GM12878 (cell line): ENCODE data around the gene GREB1. TPM values are rescaled to one million over a fixed set of nuclear protein-coding genes. Genes with fewer than 3 reads are reported as not detected.

Source experiments
- ATAC-seq: fragments of 200-7000 bp; cut with Tn5 transposase; 3 replicates; pipeline ENCODE4 v1.9.1; 2020; ENCODE audit warnings: mild to moderate bottlenecking, moderate library complexity
- BruUV-seq: library from RNA; stranded (reverse); fragments of 400-500 nt; replicated peaks from 2 replicates; lab custom pipeline; 2021; lab: Mats Ljungman, UMichigan
- CTCF ChIA-PET: fragments of 300-600 bp; sonication (Branson Sonifier 250); formaldehyde crosslinking; extraction: SDS; loops from one replicate; lab custom pipeline; 2021; ENCODE audit warnings: inconsistent platforms; lab: Yijun Ruan, JAX
- POLR2A ChIA-PET: fragments of 350-600 bp; formaldehyde crosslinking; extraction: SDS; loops from one replicate; lab custom pipeline; 2021; ENCODE audit warnings: inconsistent platforms; lab: Charles Lee
- RAD21 ChIA-PET: fragments of 300-600 bp; sonication (Branson Sonifier 250); formaldehyde crosslinking; loops from one replicate; lab custom pipeline; 2023; ENCODE audit warnings: antibody characterized with exemption; ENCODE audit not compliant: unreplicated experiment; lab: Charles Lee
- SMC1A ChIA-PET: fragments of 300-600 bp; sonication (Branson Sonifier 250); formaldehyde crosslinking; loops from one replicate; lab custom pipeline; 2023; ENCODE audit not compliant: unreplicated experiment, uncharacterized antibody; lab: Charles Lee
- DNase-seq: peaks from one replicate; pipeline ENCODE4 v3.0.0-alpha.2; 2011; ENCODE audit warnings: low read depth, low spot score
- FAIRE-seq: peaks from 3 replicates; lab custom pipeline; 2011; peaks lifted over from hg19 to GRCh38; lab: Jason Lieb, UNC
- H2AFZ ChIP-seq: 2 replicates; pipeline ENCODE4 v1.6.0; 2011; ENCODE audit warnings: low read depth, low read length, control low read depth; ENCODE audit not compliant: control insufficient read depth
- H3K27ac ChIP-seq: 2 replicates; pipeline ENCODE4 v1.5.1; 2011; ENCODE audit warnings: control low read depth; ENCODE audit not compliant: control insufficient read depth, insufficient read depth
- H3K27me3 ChIP-seq, 2 experiments: replicated peaks in 1 of 2; 2 replicates each; pipeline versions ENCODE4 v1.6.0 to v1.6.1; 2011; ENCODE audit warnings: low read length in 1 of 2; ENCODE audit not compliant: control insufficient read depth in 2 of 2, insufficient read depth in 2 of 2
- H3K36me3 ChIP-seq, 2 experiments: 2 replicates each; pipeline ENCODE4 v1.5.1; 2011; ENCODE audit warnings: low read length in 1 of 2; ENCODE audit not compliant: control insufficient read depth in 2 of 2, insufficient read depth in 2 of 2
- H3K4me1 ChIP-seq: 2 replicates; pipeline ENCODE4 v1.6.1; 2011; ENCODE audit warnings: mild to moderate bottlenecking, low read length, moderate library complexity, mixed read lengths; ENCODE audit not compliant: control insufficient read depth, insufficient read depth
- H3K4me2 ChIP-seq: 2 replicates; pipeline ENCODE4 v1.6.0; 2011; ENCODE audit warnings: control low read depth; ENCODE audit not compliant: control insufficient read depth, insufficient read depth
- H3K4me3 ChIP-seq: fragments of 200-600 bp; sonication (generic); 2 replicates; pipeline ENCODE4 v1.5.1; 2016
- H3K79me2 ChIP-seq: 2 replicates; pipeline ENCODE4 v1.6.0; 2011; ENCODE audit warnings: low read length; ENCODE audit not compliant: control insufficient read depth, insufficient read depth
- H3K9ac ChIP-seq: 2 replicates; pipeline ENCODE4 v1.8.0; 2011; ENCODE audit warnings: low read length, control low read depth, mixed read lengths; ENCODE audit not compliant: control insufficient read depth, insufficient read depth
- H3K9me3 ChIP-seq: replicated peaks from 3 replicates; pipeline ENCODE4 v1.5.1; 2011; ENCODE audit warnings: mild to moderate bottlenecking, low read length; ENCODE audit not compliant: control insufficient read depth, insufficient read depth
- H4K20me1 ChIP-seq: 2 replicates; pipeline ENCODE4 v1.6.0; 2011; ENCODE audit not compliant: control insufficient read depth, insufficient read depth
- ASH2L ChIP-seq: fragments of 300-600, 200-600 bp; sonication (generic); IDR thresholded peaks from 2 replicates; pipeline ENCODE4 v1.6.1; 2017; ENCODE audit warnings: low read depth, mild to moderate bottlenecking, borderline replicate concordance
- ATF7 ChIP-seq: fragments of 450-650 bp; IDR thresholded peaks from 2 replicates; pipeline ENCODE4 v1.6.1; 2016; ENCODE audit warnings: low read depth, mild to moderate bottlenecking
- BCL11A ChIP-seq: IDR thresholded peaks from 2 replicates; pipeline ENCODE4 v1.6.1; 2011; ENCODE audit warnings: low read depth, low read length
- BCLAF1 ChIP-seq: fragments of 450-650 bp; IDR thresholded peaks from 2 replicates; pipeline ENCODE4 v1.6.1; 2017; ENCODE audit warnings: antibody characterized with exemption, mild to moderate bottlenecking, moderate library complexity
- CBX5 ChIP-seq: sonication (generic); IDR thresholded peaks from 2 replicates; pipeline ENCODE4 v1.6.1; 2016; ENCODE audit warnings: low read depth, moderate library complexity, mild to moderate bottlenecking, inconsistent platforms
- CREM ChIP-seq: IDR thresholded peaks from 2 replicates; pipeline ENCODE4 v1.6.1; 2014; ENCODE audit warnings: antibody characterized with exemption, low read depth
- GATAD2B ChIP-seq: fragments of 450-650 bp; conservative IDR thresholded peaks from 2 replicates; pipeline ENCODE4 v1.6.1; 2017; ENCODE audit warnings: low read depth, mild to moderate bottlenecking, moderate library complexity
- IKZF1 ChIP-seq: fragments of 450-650 bp; conservative IDR thresholded peaks from 2 replicates; pipeline ENCODE4 v1.6.1; 2017; ENCODE audit warnings: antibody characterized with exemption, mild to moderate bottlenecking
- JUNB ChIP-seq: IDR thresholded peaks from 2 replicates; pipeline ENCODE4 v1.6.1; 2016; ENCODE audit warnings: antibody characterized with exemption, mild to moderate bottlenecking
- KDM1A ChIP-seq: fragments of 200-600 bp; sonication (generic); IDR thresholded peaks from 2 replicates; pipeline ENCODE4 v1.6.1; 2016; ENCODE audit warnings: borderline replicate concordance
- MTA2 ChIP-seq: fragments of 450-650 bp; IDR thresholded peaks from 2 replicates; pipeline ENCODE4 v1.6.1; 2016; ENCODE audit warnings: low read depth, mild to moderate bottlenecking, moderate library complexity
- MTA3 ChIP-seq: IDR thresholded peaks from 2 replicates; pipeline ENCODE4 v1.6.1; 2012; ENCODE audit warnings: low read length, inconsistent platforms, borderline replicate concordance
- NFIC ChIP-seq: IDR thresholded peaks from 2 replicates; pipeline ENCODE4 v1.6.1; 2012; ENCODE audit warnings: low read depth, mild to moderate bottlenecking, inconsistent platforms, low read length, moderate library complexity
- NFXL1 ChIP-seq: fragments of 450-650 bp; IDR thresholded peaks from 2 replicates; pipeline ENCODE4 v1.6.1; 2017; ENCODE audit warnings: antibody characterized with exemption, mild to moderate bottlenecking, borderline replicate concordance
- NRF1 ChIP-seq: conservative IDR thresholded peaks from 2 replicates; pipeline ENCODE4 v1.6.1; 2011; ENCODE audit warnings: mild to moderate bottlenecking, low read depth, low read length, improper control_type of control experiment
- RAD51 ChIP-seq: fragments of 450-650 bp; IDR thresholded peaks from 2 replicates; pipeline ENCODE4 v1.6.1; 2016; ENCODE audit warnings: moderate library complexity, mild to moderate bottlenecking, inconsistent platforms
- RBBP5 ChIP-seq: fragments of 200-600 bp; sonication (generic); conservative IDR thresholded peaks from 2 replicates; pipeline ENCODE4 v1.6.1; 2016
- ZBTB11 ChIP-seq: fragments of 450-650 bp; formaldehyde crosslinking; IDR thresholded peaks from 2 replicates; pipeline ENCODE4 v1.5.0; 2022; ENCODE audit warnings: mild to moderate bottlenecking, missing genetic modification characterization
- ZBTB33 ChIP-seq: fragments of 450-650 bp; IDR thresholded peaks from 2 replicates; pipeline ENCODE4 v1.6.1; 2017; ENCODE audit warnings: mild to moderate bottlenecking
- whole genome bisulfite sequencing: methylation state at CpG from one replicate; pipeline ENCODE4 v1.1.6; 2016; ENCODE audit warnings: low lambda C conversion rate; ENCODE audit not compliant: insufficient replicate concordance, insufficient coverage; ENCODE audit errors: missing lambda C conversion rate; 5-methylcytosine and 5-hydroxymethylcytosine counted together
- in situ Hi-C: fragments of 300-500 bp; cut with MboI; formaldehyde crosslinking; loops from 9 replicates; pipeline ENCODE4 v1.14.3; 2018; ENCODE audit warnings: mixed read lengths
- intact Hi-C: fragments of 100-400 bp; cut with micrococcal nuclease; formaldehyde crosslinking; loops from one replicate; pipeline ENCODE4 v1.14.2; 2022; ENCODE audit not compliant: unreplicated experiment
- polyA plus RNA-seq, 11 experiments: library from polyadenylated mRNA; depleted of rRNA in 4 of 11; unstranded in 6 of 11; stranded (reverse) in 5 of 11; fragments of >200 nt; fragmentation: Nextera tagmentation in 4 of 11; fragmentation: Illumina TruSeq in 1 of 11; extraction: Ambion mirVana in 4 of 11; extraction: Trizol in 1 of 11; gene quantifications; 1 replicate in 1 of 11; 2 replicates in 10 of 11; pipeline versions ENCODE4 v1.2.1 to v1.2.3, GENCODE V29; 2011 to 2016; ENCODE audit warnings: inconsistent platforms in 2 of 11, missing spikeins in 2 of 11, low read depth in 1 of 11
- total RNA-seq, 4 experiments: library from RNA; depleted of rRNA in 3 of 4; stranded (reverse); fragments of >200 nt in 3 of 4; fragmentation: Illumina TruSeq in 1 of 4; extraction: Trizol in 1 of 4; gene quantifications; 2 replicates each; pipeline versions ENCODE4 v1.2.1 to v1.2.3, GENCODE V29; 2013 to 2021

Gene GREB1
- total and polyA plus RNA-seq, 10 of the 15 experiments (the other 5 are each of a cell fraction or from before 2014, with no cell fraction given) = 0.09 to 2.1 (median 0.37) TPM; not detected in 1

GRCh38 chr2:11503354-11503927, 30.4 kb upstream of the GREB1 start:
- no peak for ATAC-seq
- Histone ChIP-seq H3K4me3 (no peak overlapping the region), H2AFZ (no peak overlapping the region), H3K9me3 (peaks cover 2% of the 10 kb centered on the region; the same call in 1 of the 3 replicates), H3K9ac (no peak overlapping the region), H3K27ac (no peak overlapping the region), H3K27me3 (no peaks in the 10 kb centered on the region), H4K20me1 (no peaks in the 10 kb centered on the region), H3K79me2 (no peaks in the 10 kb centered on the region), H3K36me3 (no peaks in the 10 kb centered on the region), H3K4me2 (no peak overlapping the region), H3K4me1 (peaks cover 31% of the 10 kb centered on the region)
- POLR2A ChIA-PET = no interaction called here
- in situ Hi-C loops = no loop called here
- intact Hi-C loops = no loop called here
- CTCF ChIA-PET = interaction anchor here (0.6 to 1.2 kb wide), 2 partner anchors 79 to 266 kb away, joined by 3 read pairs; no protein-coding TSS in a partner anchor
- WGBS = 54% methylated on average over 8 of the region's 8 CpGs
- BruUV-seq = no TSS peak
- SMC1A ChIA-PET = no interaction called here
- DNase-seq = no peak
- TF ChIP-seq ASH2L = no peak
- TF ChIP-seq CREM = no peak
- no peak for TF ChIP-seq NFXL1
- TF ChIP-seq BCL11A = no peak
- no peak for TF ChIP-seq CBX5
- no peak for TF ChIP-seq NRF1
- TF ChIP-seq MTA2 = no peak
- TF ChIP-seq RAD51 = no peak
- no peak for TF ChIP-seq RBBP5
- no peak for TF ChIP-seq ATF7
- TF ChIP-seq IKZF1 = no peak
- TF ChIP-seq BCLAF1 = no peak
- TF ChIP-seq GATAD2B = no peak
- TF ChIP-seq KDM1A = no peak
- no peak for TF ChIP-seq ZBTB33
- TF ChIP-seq NFIC = no peak
- TF ChIP-seq ZBTB11 (CRISPR knock-in tag) = no peak
- TF ChIP-seq JUNB = no peak
- no peak for TF ChIP-seq MTA3
- no peak for FAIRE-seq
- RAD21 ChIA-PET = no interaction called here
